ENCODE results near the gene ZNF324.

DNA sequence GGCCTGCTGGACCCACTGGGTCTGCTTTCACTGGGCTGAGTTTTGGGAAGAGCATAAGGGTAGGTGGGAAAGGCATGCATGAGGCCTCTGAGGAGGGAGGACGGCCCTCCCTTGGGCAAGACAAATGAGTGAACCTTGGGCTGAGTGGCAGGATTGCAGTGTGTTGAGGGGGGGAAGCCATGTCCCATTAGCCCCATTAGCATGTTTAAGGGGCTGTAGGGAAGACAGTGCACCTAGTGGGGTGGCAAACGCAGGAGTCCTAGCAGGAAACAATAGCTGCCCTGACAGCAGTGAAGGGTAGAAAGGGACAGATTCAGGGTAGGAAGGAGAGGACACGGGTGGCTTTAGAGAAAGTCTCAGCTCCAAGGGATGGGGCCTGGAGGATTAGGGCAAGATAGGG is 55.8 kb downstream of the ZNF324 start:
- TF ChIP-seq, protein P1, sequence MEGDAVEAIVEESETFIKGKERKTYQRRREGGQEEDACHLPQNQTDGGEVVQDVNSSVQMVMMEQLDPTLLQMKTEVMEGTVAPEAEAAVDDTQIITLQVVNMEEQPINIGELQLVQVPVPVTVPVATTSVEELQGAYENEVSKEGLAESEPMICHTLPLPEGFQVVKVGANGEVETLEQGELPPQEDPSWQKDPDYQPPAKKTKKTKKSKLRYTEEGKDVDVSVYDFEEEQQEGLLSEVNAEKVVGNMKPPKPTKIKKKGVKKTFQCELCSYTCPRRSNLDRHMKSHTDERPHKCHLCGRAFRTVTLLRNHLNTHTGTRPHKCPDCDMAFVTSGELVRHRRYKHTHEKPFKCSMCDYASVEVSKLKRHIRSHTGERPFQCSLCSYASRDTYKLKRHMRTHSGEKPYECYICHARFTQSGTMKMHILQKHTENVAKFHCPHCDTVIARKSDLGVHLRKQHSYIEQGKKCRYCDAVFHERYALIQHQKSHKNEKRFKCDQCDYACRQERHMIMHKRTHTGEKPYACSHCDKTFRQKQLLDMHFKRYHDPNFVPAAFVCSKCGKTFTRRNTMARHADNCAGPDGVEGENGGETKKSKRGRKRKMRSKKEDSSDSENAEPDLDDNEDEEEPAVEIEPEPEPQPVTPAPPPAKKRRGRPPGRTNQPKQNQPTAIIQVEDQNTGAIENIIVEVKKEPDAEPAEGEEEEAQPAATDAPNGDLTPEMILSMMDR (conservative IDR thresholded peaks at IDR 0.05) = no peak
- no peak for TF ChIP-seq EZH2 (IDR thresholded peaks at IDR 0.05; ENCODE audit: low read depth)

Measured in PC-9 (cell line).